Measurements from ENCODE around the gene CDH26.

The CDH26 gene

GRCh38 chr20:59987135-59987534, 28.9 kb downstream of the CDH26 start:
- DNase-seq: no peak

GRCh38 chr20:59988141-59988540, 29.9 kb downstream of the CDH26 start:
- DNase-seq: no peak

DNA sequence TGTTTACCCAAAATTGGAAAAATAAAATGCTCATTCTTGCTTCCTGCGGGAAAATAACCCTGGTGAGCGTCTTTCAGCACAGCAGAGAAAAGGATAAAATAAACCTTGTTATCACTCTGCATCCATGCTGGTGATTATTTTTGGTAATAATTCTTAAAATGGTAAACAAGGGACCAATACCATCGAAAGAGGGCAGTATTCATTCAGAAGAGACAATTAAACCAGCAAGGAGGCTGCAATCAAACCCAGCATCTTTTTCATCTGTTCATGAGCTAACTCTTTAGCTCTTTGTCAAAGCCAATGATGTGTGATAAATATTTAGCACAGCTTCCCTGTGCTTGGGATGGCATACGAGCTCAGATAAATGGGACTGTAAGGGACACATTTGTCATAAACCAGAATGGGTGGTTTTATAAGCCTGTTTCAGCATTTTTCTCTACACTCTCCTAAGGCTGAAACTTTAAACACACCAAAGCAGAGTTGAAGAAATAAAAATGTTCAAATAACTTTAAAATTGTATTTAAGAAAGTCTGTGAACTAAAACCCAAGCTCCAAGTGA, 34.4 kb downstream of the CDH26 start:
- DNase-seq: no peak

- no peak for DNase-seq
These were observed 35.7 kb downstream of the CDH26 start for GRCh38 chr20:59993736-59994430.

GRCh38 chr20:59994697-59995122, 36.5 kb downstream of the CDH26 start:
- no peak for DNase-seq

DNA sequence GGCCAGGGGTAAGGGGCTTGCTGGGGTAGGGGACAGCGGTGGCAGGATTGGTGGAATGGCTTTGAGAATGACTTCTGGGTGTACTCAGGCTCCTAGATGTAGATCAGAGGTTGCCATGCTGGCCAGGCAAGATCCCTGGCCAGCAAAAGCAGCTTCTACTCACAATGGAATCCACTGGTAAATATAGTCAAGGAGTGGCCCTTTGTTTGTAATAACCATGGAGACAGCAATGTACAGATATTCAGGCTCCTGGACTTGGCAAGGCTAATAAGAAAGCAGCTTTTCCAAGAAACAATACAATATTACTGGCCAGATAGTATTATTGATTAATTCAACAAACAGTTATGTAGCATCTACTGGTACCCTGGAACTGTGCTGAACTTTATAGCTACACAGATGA, 37.9 kb downstream of the CDH26 start:
- DNase-seq: no peak

DNA sequence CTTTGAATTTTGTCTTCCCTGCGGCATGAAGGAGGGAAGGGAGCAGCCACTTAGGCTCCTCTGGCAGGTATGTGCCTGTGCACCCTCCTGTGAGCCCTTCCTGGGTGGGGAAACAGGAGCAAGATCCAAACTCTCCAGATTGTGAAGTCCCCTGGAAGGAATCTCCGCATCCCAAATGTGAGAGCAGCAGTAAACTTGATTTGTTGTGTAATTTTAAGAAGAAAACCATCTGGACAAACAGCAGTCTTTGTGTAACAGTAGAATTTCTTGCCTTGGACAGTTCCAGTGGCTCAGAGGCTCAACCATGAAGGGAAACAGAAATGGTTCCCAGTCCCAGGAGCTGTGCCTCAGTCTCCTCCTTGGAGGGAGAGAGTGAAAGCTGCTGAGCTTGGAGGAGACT, 39.7 kb downstream of the CDH26 start:
- DNase-seq: no peak

- DNase-seq: no peak
These were observed 41.3 kb downstream of the CDH26 start for GRCh38 chr20:59999502-59999901.

DNA sequence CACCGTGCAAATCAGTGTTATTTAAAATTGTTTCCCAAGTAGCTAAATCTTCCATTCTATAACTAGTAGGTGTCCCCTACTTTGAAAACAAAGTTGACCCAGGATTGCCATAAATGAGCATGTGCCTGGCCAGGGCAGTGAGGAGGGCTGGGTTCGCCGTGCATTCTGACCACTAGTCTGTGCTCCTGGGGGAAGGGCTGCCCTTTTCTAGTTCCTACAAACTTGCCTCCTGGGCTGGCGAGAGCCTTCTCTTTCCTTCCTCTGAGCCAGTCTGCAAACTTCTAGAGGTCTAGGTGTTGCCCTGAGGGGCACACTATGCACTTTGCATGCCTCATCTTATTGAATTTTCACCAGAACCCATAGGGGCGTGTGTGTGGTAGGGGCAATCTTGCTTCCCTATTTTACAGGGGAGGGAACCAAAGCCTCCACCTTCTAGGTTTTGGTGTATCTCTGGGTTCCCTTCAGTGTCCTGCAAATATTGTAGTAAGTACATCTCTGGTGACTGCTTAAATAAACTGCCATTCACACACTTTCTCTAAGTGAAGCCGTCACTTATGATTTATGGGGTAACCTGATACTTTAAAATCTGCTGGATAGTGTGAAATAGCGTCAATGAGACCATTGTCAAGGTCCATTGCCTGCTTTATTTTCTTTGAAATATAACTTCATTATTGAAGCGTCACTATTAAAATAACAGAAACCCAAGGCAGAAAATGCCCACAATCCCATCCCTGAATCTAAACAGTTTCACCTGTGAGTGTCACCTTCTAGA, 42.2 kb downstream of the CDH26 start:
- no peak for DNase-seq

DNA sequence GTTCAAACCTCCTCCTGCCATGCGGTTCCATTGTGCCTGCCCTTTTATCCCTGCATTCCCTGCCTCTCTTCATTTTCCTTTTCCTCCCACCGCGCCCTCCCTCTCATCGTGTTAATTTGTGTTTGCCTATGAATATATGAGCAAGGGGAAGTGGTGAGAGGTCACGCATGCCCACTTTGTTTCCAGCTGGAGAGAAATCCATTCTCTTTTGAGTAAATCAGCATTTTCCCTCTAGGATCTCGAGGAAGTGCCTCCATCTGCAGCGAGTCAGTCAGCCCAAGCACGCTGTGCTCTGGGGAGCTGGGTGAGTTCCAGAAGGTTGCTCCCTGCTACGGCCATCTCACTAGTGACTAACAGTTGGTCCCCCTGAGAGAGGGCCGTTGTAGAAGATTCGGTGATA, 42.9 kb downstream of the CDH26 start:
- no peak for DNase-seq

DNA sequence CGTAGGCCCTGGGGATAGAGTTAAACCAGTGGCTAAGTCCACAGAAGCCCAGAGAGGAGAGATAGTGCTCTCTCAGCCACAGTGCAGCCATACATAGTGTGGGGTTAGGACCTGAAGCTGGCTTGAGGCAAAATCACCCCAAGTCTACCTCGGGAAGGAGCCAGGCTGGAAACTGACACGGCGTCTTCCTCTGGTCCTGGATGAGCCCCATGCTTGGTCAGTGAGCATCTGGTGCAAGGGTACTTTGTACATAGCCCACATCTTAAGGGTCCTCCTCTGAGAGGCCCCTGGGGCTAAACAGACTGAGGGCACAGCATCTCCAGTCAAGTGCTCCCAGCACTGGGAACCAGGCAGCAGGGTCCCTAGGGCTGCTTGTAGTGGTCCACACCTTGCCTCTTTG, 45.6 kb downstream of the CDH26 start:
- no peak for DNase-seq

DNA sequence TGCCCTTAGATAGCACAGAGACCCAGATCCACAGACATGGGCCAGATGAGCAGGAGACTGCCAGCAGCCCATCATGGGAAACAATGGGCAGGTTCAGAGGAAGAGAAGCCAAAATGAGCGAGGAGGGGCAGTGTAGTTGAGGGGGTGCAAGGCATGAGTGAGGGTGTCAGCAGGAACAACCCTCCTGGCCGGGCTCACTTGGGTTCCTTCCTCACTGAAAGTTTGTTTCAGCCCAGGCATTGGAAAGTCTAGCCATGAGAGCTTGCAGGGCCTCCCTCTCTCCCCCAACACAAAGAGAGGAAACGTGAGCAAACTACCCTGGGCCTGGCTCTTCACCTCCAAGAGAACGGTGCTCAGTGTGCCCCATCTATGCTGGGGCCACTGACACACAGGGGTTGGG, 48.0 kb downstream of the CDH26 start:
- no peak for DNase-seq

GRCh38 chr20:60007464-60007863, 49.2 kb downstream of the CDH26 start:
- no peak for DNase-seq

- DNase-seq: no peak
These were observed 50.0 kb downstream of the CDH26 start for GRCh38 chr20:60008130-60008808.

DNA sequence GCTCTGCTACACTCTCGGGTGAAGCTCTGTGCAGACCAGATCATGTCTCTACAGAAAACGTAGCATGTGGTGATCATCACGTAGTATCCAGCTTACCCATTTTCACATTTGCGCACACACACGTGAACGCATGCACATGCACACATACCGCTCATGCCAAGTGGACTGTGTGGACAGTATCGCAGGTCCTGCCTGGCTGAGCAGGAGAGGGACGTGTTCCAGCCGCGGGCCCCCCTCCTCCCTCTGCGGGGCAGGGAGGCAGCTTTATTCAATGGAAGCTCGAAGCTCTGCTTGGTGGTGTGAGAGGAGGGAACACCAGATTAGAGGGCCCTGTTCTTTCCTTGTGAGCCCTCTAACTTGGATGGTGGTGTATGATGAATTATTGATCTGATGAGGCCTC, 51.1 kb downstream of the CDH26 start:
- no peak for DNase-seq

DNA sequence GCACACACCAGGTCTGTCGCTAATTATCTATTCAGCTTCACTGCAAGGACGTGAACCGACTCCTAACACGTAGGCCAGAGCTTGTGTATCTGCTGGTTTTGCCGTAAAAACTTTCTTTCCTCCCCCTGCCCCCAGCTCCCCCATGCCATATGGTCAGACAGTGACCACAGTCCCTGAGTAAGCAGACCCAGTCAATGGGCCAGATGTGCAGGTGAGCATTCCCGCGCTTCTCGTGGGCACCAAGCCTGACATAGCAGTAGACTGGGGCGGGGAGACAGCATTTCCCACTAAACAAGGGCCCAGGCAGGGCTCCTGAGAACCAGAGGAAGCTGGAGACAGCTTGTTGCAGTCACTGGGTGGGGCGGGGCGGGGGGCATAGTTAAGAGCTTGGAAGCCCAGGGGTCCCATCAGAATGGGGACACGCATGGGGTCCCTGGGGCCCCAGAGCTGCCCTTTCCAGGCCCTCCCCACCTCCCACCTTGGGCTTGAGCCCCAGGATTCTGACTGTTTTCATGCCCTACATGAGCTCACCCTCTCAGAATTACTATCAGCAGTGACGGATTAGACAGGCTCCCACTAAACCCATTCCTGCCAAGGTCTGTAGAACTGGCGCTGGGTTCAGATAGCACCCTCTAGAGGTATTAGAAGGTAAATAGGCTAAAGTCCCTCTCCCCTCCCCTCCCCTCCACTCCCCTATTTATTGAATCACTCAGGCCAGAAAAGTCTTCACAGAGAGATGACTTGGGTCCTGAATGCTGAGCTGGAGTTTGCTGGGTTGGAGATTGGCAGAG, 51.8 kb downstream of the CDH26 start:
- DNase-seq: no peak

GRCh38 chr20:60010689-60011458, 52.7 kb downstream of the CDH26 start:
- no peak for DNase-seq

- no peak for DNase-seq
These were observed 53.6 kb downstream of the CDH26 start for GRCh38 chr20:60011512-60012507.

GRCh38 chr20:60013296-60014139, 55.3 kb downstream of the CDH26 start:
- no peak for DNase-seq

- no peak for DNase-seq
These were observed 58.2 kb downstream of the CDH26 start for GRCh38 chr20:60016406-60016805.
